ENCODE results near the gene FBXO22.

DNA sequence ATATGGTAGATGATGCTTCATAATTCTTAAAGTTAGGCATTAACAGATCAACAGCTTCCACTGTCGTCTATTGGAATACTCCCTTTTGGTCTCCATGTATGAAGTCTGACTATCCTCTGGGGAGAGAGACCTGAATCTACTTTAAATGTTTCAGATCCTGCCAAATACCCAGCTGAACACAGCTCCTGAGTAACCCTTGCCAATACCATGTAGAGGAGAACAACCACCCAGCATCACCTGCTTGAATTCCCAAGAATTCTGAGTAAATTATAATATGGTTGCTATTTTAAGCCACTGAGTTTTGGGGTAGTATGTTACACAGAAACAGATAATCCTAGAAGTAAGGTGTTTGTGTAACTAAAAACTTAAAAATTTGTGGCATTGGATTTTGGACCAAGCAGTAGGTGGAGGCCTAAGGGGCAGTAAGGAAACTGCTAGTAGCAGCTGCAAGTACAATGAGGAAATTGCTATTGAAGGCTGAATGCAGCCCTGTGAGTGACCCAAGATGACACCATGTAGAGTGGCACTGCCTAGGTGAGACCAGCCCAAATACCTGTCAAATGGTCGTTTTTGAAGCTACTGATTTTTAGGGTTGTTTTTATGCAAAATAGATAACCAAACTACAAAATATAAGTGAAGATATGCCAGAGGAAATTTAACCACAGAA lies 77.6 kb downstream of the FBXO22 start:
- TF ChIP-seq, protein P1, sequence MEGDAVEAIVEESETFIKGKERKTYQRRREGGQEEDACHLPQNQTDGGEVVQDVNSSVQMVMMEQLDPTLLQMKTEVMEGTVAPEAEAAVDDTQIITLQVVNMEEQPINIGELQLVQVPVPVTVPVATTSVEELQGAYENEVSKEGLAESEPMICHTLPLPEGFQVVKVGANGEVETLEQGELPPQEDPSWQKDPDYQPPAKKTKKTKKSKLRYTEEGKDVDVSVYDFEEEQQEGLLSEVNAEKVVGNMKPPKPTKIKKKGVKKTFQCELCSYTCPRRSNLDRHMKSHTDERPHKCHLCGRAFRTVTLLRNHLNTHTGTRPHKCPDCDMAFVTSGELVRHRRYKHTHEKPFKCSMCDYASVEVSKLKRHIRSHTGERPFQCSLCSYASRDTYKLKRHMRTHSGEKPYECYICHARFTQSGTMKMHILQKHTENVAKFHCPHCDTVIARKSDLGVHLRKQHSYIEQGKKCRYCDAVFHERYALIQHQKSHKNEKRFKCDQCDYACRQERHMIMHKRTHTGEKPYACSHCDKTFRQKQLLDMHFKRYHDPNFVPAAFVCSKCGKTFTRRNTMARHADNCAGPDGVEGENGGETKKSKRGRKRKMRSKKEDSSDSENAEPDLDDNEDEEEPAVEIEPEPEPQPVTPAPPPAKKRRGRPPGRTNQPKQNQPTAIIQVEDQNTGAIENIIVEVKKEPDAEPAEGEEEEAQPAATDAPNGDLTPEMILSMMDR (IDR thresholded peaks at IDR 0.05), result no peak
- TF ChIP-seq EZH2 (IDR thresholded peaks at IDR 0.05; ENCODE audit: borderline replicate concordance, insufficient read depth, low read depth, low read length, poor library complexity, severe bottlenecking), result no peak
